GM18517 (cell line): ENCODE data around the gene TSPAN15.

Experiments used
- ATAC-seq: cut with Tn5 transposase; IDR thresholded peaks from one replicate; pipeline ENCODE4 v1.9.1; 2021; ENCODE audit warnings: mild to moderate bottlenecking, moderate library complexity; ENCODE audit not compliant: unreplicated experiment

Gene TSPAN15

DNA sequence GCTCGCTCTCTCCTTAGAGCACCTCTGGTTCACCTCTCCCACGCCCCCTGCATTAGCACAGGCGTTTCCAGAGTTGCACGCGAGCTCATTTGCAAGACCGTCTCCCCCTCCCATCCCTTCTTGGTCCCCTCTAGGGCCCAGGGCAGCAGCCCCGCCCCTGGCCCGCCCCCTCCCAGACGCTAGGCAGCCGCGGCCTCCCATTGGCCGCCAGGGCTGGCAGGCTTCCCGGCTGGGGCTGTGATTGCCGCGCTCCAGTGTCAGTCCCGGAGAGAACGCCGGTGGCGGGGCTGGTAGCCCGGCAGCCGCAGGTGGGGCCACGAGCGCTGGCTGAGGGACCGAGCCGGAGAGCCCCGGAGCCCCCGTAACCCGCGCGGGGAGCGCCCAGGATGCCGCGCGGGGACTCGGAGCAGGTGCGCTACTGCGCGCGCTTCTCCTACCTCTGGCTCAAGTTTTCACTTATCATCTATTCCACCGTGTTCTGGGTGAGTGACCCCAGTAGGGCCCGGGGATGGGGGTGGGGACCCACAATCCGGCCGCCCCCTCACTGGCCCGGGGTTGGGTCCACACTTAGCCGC is at the start of gene TSPAN15:
Gene TSPAN15, plus strand, starts transcription at position 257 of the 575 bp plus-strand sequence. Its CDS starts 130 bp downstream, at position 387.
- peak; percentile 73 for ATAC-seq

DNA sequence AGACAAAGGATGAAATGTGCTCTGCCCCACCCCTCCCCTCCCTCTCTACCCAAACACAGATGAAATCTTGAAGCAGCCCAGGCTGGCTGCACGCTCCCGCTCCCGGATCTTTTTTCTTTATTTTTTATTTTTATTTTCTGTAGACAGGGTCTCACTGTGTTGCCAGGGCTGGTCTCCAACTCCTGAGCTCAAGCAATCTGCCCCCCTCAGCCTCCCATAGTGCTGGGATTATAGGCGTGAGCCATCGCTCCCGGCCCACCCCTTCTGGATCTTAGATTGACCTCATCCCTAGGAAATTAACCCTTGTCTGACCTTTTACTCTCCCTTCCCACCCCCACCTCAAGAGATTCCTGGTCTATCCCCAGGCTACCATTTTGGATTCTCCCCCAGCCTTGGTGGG is 48.9 kb upstream of the TSPAN15 start:
- no peak for ATAC-seq

DNA sequence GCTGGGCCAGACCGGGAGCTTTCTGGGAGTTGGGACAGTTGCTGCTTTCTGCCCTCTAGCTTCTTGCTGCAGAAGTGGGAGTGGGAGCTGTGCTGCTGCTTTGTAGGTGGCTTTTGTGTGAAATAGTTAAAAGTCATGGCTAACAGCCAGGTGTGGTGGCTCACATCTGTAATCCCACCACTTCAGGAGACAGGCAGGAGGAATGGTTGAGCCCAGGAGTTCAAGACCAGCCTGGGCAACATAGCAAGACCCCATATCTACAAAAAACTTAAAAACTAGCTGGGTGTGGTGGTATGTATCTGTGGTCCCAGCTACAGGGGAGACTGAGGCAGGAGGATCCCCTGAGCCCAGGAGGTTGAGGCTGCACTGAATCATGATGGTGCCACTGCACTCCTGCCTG is 48.2 kb upstream of the TSPAN15 start:
- ATAC-seq = no peak

DNA sequence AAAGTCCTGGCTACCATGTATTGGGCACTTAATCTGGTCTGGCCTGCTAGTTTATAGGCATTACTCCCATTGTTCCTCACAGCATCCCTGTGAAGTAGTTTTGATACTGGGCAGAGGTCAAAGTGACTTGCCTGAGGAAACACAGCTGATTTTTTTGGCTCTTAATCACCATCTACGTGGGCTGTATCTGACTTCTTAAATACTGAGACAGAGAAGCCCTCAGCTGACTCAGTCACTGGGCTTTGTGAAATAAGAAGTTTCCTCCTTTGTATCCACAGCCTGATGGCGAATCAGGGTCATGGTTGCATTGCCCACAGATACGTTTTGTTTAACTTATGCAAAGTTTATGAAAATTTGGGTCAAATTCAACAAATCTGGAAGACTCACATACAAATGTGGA is 47.7 kb upstream of the TSPAN15 start:
- ATAC-seq = no peak

DNA sequence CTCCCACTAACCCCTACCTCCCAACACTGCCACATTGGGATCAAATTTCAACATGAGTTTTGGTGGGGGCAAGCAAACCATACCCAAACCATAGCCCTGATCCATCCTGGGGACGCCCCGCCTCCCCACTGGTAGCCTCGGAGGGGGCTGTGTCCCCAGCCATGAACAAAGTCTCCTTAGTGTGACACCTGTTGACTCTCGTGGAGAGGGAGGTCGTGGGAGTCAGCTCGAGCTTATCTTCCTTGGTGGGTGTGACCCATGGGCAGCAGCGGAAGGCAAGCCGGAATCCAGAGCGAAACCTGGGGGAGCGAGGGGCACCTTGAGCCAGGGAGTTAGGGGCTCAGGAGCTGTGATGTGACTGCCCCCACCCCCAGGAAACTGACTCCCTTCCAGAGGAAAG is 46.5 kb upstream of the TSPAN15 start:
- ATAC-seq = no peak

DNA sequence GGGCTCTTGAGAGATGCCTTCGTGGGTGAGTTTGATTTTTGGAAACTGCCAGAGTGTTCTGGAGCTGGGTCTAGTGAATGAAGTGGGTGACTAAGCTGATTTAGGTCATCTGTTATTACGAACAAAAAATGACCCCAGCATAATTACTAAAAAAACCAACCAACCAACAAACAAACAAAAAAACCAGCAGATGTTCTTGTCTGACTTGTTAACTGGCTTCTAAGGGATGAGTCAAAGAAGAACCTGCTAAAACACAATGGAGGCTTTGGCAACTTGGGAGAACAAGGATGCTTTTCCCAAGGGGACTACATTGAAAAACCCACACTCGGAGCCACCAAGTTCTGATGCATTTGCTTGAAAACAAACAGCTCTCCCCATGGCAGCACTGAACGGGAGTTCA is 46.0 kb upstream of the TSPAN15 start:
- no peak for ATAC-seq

DNA sequence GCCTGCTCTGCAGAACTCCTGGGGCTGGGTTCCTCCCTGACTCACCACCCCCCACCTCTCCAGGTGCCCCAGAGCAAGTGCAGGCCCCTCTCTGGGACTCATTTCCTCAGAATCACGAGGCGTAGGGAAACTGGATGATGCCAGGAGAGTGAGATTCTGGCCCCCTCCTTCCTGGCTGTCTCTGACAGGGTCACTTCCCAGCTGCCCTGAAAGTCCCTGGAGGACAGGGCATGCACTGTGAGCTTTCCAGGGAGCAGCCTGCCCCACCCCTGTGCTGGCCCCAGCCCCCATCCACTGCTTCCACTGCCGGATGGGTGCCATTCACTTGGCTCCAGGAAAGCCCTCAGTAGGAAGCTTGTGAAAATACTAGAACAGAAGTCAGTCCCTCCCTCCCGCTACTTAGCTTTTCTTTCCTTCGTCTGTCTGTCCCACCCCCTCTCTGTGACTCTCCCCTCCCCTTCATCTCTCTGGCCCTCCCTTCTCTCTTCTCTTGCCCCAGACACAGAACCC is 44.9 kb upstream of the TSPAN15 start:
- ATAC-seq = no peak

DNA sequence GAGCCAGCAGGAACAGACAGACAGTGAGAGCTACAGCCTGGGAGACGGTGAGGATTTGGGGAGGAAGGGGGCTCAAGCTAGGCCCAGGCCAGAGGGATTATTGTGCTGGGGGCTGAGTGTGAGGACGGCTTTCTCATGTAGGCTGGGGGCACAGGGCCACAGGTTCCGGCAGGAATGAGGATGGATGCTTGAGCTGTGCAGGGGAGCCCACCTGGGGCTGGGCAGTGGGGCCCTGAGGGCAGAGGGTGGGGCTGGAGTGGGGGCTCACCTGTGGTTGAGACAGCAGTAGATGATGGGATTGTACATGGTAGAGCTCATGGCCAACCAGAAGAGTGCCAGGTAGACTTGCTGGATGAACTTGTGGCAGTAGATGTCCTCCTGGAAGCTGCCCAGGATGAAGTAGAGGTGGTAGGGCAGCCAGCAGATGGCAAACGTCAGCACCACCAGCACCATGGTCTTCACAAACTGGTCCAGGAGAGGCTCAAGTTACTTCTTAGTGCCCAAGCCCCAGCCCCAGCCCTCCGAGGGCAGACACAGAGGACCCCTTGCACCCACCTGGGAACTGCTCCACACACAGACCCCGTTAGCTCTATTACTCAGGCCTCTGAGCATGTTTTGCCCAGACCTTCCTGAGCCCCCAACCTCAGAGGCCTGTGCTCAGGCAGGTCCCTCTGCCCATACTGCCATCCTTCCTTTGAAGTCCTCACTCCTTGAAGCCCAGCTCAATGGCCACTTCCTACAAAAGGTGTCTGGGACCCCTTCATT is 44.3 kb upstream of the TSPAN15 start:
- no peak for ATAC-seq

DNA sequence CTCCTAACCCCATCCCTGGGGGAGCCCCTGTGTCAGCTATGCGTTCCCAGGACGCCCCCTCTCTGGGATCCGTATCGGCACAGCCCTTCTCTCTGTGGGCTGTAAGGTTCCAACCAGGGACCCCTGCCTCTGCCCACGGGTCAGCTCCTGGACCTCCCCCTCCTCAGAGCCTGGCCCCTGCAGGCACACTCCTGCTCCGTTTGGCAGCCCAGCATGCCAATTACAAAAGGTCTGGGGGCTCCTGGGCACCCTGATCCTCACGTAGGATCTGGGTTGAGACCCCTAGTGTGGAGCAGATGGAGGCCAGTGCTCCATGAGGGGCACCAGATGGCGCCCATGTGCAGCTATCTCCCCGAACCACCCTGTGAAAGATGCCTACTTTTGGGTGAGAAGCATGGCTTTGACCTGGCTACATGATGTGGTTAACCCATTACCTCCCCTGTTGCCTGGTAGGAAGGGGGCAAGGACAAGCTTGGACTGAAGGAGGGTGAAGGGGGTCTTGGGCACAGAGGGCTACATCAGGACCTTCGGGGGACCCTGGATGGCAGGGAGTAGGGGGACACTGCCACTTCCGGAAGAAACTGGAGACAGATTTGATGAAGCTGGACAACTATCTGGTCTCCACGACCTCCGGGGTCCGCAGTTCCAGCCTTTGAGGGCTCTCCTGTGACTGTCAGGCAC is 43.5 kb upstream of the TSPAN15 start:
- no peak for ATAC-seq

DNA sequence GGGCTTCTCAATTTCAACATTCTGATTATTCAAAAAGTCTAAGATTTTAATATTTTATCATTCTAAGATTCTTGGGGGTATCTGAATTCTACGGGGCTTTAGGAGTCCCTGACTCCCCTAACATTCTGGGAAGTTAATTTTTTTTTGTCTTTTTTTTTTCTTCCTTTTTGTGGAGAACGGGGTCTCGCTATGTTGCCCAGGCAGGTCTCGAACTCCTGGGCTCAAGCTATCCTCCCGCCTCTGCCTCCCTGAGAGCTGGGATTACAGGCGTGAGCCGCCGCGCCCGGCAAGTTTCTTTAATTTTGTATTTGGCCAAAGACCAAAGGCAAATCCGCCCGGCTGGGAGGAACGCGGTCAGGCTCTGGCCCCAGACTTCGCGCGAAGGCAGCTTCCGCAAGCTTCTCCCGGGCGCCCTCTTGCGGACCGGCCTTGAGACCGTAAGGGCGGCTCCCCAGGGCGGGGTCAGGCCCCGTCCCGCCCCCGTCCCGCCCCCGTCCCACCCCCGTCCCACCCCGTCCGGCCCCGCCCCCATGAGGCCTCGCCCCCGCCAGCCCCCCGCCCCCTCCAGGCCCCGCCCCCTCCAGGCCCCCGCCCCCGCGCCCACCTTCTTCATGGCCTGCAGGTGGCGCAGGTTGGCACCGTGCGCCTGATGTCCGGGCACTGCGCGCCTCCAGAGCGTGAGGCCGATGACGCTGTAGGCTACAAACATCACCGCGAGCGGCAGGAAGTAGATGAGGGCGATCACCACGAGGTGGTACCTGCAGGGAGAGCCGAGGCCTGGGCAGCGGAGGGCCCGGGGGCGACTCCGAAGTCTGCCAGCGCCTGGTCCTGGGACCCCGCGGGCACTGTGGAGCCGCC is 42.7 kb upstream of the TSPAN15 start:
- peak; percentile 65 for ATAC-seq

DNA sequence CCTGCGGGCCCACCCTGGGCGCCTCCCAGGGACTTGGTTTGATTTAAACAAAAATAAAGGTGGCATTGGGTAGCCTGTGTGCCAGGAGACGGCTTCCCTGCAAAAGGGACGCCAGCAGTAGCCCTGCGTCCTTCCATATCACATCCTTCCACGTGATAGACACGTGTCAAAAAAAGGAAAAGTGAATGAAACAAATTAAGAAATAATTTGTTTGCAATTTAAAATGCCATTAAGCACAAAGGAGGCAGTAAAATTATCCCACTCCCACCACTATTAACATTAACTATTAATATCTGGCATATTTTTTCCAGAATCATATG is 42.1 kb upstream of the TSPAN15 start:
- ATAC-seq = no peak

DNA sequence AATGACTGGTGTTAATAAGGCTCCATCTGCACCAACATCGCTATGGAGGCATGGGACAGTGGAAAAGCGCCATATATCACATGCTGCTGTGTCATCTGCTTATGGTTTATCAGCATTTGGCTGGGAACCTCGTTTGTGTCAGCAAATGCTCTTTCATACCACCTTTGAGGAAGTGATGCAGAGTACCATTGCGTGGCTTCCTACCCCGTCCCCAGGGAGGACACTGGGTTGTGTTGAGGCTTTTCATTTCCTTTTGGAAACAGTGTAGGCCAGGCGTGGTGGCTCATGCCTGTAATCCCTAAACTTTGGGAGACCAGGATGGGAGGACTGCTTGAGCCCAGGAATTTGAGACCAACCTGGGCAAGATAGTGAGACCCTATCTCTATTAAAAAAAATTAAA is 41.3 kb upstream of the TSPAN15 start:
- ATAC-seq = peak; percentile 39

DNA sequence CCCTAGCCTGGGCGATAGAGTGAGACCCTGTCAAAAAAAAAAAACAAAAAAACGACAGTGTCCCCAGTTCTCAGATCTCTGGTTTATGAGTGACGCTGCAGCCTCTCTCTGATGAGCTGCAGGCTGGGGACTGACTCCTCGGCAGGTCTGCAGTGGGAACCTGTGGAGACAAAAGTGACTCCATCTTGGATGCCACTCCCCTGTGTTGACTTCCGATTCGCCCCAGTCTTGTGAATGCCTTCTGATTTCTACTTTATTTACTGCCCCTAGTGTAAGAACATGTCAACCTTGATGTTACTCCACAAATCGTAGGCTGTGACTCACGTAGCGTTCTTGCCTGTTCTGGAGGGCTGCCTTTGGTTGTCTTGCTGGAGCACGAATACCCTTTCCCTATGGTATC is 40.8 kb upstream of the TSPAN15 start:
- ATAC-seq = no peak

DNA sequence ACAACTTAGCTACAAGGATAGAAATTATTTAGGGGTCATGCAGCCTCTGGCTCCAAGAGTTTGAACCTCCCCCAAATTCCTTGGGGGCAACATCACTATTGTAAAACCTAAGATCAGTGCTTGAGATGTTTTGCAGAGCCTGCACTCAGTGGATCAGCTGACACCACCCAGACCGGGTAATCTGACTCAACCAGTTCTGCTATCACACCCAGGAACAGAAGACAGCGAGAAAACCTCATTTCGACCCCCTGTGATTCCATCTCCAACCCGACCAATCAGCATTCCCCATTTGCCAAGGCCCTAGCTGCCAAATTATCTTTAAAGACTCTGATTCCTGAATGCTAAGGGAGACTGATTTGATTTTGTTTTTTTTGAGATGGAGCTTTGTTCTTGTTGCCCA is 39.8 kb upstream of the TSPAN15 start:
- ATAC-seq = no peak

DNA sequence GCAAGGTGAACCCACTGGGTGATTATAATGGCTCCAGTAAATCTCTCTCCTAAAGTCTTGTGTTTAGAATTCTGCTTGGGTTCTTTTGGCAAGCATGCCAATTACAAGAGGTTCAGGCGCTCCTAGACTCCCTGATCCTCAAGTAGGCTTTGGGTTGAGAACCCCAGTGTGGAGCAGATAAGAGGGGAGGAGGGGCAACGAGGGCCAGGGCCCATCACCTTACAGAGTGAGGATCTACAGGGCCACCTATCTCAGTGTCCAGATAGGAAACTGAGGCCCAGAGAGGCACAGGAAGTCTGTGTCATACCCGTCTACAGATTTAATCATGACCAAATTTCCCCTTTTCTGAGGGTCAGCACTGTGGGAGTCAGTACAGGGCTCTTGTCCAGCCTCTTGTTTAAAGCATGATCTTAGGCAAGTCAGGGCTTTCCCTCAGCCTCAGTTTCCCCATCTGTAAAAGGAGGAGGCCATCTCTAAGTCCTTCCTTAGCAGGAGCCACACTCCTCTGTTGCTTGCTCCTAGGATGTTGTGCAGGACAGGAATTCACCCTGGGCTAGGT is 39.0 kb upstream of the TSPAN15 start:
- no peak for ATAC-seq

DNA sequence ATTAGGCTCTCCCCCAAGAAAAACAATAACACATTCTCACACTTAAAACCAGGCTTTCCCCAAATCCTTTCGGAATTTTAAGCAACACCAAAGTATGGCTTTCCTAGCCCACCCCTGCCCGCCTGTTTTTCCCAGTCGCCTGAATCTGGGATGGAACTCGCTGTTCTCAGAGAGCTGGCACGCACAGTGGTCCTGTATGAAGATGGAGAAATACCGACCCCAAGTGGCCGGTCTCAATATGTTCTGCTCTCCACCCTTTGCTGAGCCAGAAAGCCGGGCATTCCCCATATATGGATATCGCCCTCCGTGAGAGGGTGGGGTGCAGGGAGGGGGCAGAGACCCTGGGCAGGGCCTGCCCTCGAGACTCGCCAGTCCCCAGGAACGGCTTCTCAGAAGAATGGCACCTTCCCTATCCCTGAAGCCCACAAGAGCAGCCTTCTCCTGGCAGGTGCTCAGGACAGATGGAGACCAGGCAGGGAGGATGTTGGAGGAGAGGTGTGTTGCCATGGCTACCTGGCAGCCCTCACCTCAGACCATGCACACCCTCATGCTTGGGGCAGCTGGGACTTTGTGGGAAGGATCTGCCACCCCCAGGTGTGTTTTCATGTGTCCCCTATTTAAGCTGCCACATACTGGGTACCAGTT is 37.9 kb upstream of the TSPAN15 start:
- no peak for ATAC-seq

DNA sequence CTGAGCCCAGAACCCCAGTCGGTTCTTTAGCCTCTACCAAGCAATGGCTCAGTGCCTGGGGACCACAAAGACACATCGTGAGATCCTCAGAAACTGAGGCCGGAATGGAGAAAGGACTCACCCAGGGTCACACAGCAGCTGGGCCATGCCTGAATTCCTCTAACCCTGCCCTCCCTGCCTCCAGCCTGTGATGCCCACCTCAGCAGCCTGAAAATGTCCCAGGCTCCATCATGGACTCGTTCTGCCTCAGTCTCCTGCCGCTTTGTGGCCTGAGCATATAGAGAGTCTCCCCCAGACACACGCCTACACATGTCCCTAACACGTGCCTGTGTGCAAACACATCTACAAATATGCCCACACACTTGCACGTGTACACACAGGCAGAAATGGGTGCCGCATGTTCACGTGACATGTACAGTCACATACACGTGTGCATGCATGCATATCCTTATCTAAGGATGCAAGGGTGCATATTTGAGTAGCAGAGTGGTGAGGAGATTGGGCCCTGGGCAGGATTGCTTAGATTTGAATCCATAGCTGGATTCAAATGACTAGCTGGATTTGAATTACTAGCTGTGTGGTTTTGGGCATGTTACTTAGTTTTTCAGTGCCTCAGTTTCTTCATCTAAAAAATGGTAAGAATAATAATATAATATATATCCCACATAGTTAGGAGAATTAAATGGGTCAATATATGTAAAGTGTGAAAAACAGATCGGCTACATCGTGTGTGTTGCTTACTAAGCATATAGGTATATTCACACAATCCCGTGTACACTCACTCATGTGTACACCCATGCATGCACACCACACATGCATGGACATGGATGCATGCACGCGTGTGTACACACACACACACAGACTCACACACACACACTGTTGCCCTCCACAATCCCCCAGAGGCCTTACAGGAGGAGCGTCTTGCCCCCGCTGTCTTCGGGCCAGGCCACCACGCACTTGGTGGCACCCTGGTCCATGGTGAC is 36.9 kb upstream of the TSPAN15 start:
- ATAC-seq = no peak

DNA sequence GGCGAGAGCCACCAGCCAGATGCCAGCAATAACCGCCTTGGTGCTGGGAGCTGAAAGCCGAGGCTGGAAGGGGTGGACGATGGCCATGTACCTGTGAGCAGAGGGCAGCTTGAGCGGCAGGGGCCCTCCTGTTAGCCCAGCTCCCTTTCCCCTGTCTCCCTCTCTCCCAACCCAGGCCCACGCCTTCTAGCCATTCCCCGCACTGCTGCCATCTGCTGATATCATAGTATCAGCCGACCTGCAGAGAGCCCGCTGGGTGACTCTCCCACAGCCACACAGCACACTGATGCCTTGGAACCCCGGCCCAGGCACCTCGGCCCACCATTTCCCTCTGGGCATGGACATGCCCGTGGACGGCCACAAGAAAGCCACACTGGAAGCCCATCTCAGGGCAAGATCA is 36.2 kb upstream of the TSPAN15 start:
- no peak for ATAC-seq

DNA sequence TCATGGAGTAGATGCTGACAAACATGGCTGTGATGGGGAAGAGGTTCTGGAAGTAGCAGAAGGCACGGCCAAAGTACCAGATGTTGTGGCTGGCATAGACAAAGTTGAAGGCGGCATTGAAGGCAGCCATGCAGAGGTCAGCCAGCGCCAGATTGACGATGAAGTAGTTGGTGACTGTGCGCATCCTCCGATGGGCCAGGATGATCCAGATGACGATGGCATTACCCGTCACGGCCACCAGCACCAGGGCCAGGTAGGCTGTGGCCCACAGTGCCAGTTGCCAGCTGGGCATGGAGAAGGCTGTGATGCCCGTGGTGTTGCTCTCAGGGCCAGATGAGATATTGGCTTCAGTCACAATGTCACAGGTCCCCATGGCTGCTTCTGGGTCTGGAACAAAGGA is 35.3 kb upstream of the TSPAN15 start:
- ATAC-seq = no peak
